Fibroblast of lung (primary cell): Measurements from ENCODE around the gene HPCAL1. TPM values are rescaled to one million over a fixed set of nuclear protein-coding genes. Genes with fewer than 3 reads are reported as not detected.
A peak's percentile ranks its signal among the peaks of the same experiment; 100 is the strongest.

Source experiments
- DNase-seq, 2 donors: peaks; one replicate each; pipeline versions ENCODE4 v3.0.0 to v3.0.0-alpha.2; 2010; ENCODE audit warnings: low read depth in 2 of 2
- H2AFZ ChIP-seq: 2 replicates; pipeline ENCODE4 v1.5.1; 2012; ENCODE audit warnings: low read length, control low read depth, inconsistent platforms
- H3K27ac ChIP-seq: 2 replicates; pipeline ENCODE4 v1.5.1; 2011; ENCODE audit warnings: low read length, control low read depth; ENCODE audit not compliant: insufficient read depth
- H3K27me3 ChIP-seq: 2 replicates; pipeline ENCODE4 v1.5.1; 2011; ENCODE audit warnings: mild to moderate bottlenecking, low read length; ENCODE audit not compliant: control insufficient read depth, insufficient read depth
- H3K36me3 ChIP-seq: 2 replicates; pipeline ENCODE4 v1.5.1; 2011; ENCODE audit warnings: low read length; ENCODE audit not compliant: control insufficient read depth, insufficient read depth
- H3K4me1 ChIP-seq: 2 replicates; pipeline ENCODE4 v1.5.1; 2011; ENCODE audit warnings: low read length; ENCODE audit not compliant: control insufficient read depth, insufficient read depth; ENCODE audit errors: extremely low read depth
- H3K4me2 ChIP-seq: 2 replicates; pipeline ENCODE4 v1.5.1; 2011; ENCODE audit warnings: low read length, control low read depth; ENCODE audit not compliant: insufficient read depth; ENCODE audit errors: extremely low read depth
- H3K4me3 ChIP-seq, 4 experiments: fragments of 200-600 bp in 1 of 4; sonication (generic) in 1 of 4; replicated peaks in 1 of 4; 2 replicates each; pipeline ENCODE4 v1.5.1; 2011 to 2016; ENCODE audit warnings: low read length in 4 of 4, low read depth in 3 of 4, mild to moderate bottlenecking in 3 of 4, control low read depth in 2 of 4, inconsistent platforms in 1 of 4, mixed read lengths in 1 of 4; ENCODE audit not compliant: insufficient read depth in 1 of 4; ENCODE audit errors: control extremely low read depth in 1 of 4
- H3K79me2 ChIP-seq: 2 replicates; pipeline ENCODE4 v1.5.1; 2012; ENCODE audit warnings: mild to moderate bottlenecking, low read length, inconsistent platforms; ENCODE audit not compliant: control insufficient read depth, insufficient read depth
- H3K9ac ChIP-seq: 2 replicates; pipeline ENCODE4 v1.5.1; 2011; ENCODE audit warnings: mild to moderate bottlenecking, low read length, control low read depth; ENCODE audit not compliant: insufficient read depth
- H3K9me3 ChIP-seq: 2 replicates; pipeline ENCODE4 v1.5.1; 2012; ENCODE audit warnings: low read depth, low read length; ENCODE audit not compliant: control insufficient read depth, insufficient read depth
- H4K20me1 ChIP-seq: 2 replicates; pipeline ENCODE4 v1.5.1; 2011; ENCODE audit warnings: low read length; ENCODE audit not compliant: control insufficient read depth, insufficient read depth; ENCODE audit errors: extremely low read depth
- CTCF ChIP-seq, 2 donors: IDR thresholded peaks in 1 of 2; conservative IDR thresholded peaks in 1 of 2; 1 replicate in 1 of 2; 2 replicates in 1 of 2; pipeline ENCODE4 v1.5.1; 2011 to 2012; ENCODE audit warnings: low read length in 2 of 2, control low read depth in 1 of 2, inconsistent platforms in 1 of 2, low read depth in 1 of 2, mild to moderate bottlenecking in 1 of 2
- EZH2 ChIP-seq: IDR thresholded peaks from 2 replicates; pipeline ENCODE4 v1.5.1; 2012; ENCODE audit warnings: low read length, control low read depth, mild to moderate bottlenecking; ENCODE audit errors: missing control alignments
- polyA plus RNA-seq, 2 donors: library from polyadenylated mRNA; depleted of rRNA in 1 of 2; stranded (reverse) in 1 of 2; unstranded in 1 of 2; fragments of >200 nt; gene quantifications; 2 replicates each; pipeline ENCODE4 v1.2.1, GENCODE V29; 2011 to 2012; ENCODE audit warnings: missing spikeins in 1 of 2
- total RNA-seq: library from RNA; depleted of rRNA; stranded (reverse); fragments of >200 nt; gene quantifications from 2 replicates; pipeline ENCODE4 v1.2.1, GENCODE V29; 2014

Gene HPCAL1
- total and polyA plus RNA-seq, 2 donors (not counting 1 experiment from before 2014, with no cell fraction given), result 11.4 to 34.5 TPM

- Histone ChIP-seq H4K20me1 (peaks cover 2% of the 10 kb centered on the region), H3K4me1 (peaks cover 4% of the 10 kb centered on the region), H3K27me3 (no peaks in the 10 kb centered on the region), H3K79me2 (peaks cover 27% of the 10 kb centered on the region), H3K36me3 (no peaks in the 10 kb centered on the region), H3K9me3 (no peaks in the 10 kb centered on the region), H3K4me2 (no peak overlapping the region), H3K4me3 (no peak overlapping the region), H3K9ac (no peak overlapping the region), H3K27ac (no peak overlapping the region), H2AFZ (no peak overlapping the region)
- TF ChIP-seq EZH2, result no peak
- no peak for TF ChIP-seq CTCF (conservative IDR thresholded peaks at IDR 0.05 in 1 of 2, IDR thresholded peaks at IDR 0.05 in 1 of 2; ENCODE audit: low read depth in 1 of 2, low read length in 2 of 2)
- DNase-seq, result peak in 1 of 2 donors; percentile 20
Measured at GRCh38 chr2:10449838-10450691, 147.4 kb downstream of the HPCAL1 start.

GRCh38 chr2:10451819-10452218 lies 149.1 kb downstream of the HPCAL1 start:
- no peak overlapping the region for H3K4me3 ChIP-seq
- H3K4me2 ChIP-seq, result peak overlapping the region; percentile 25
- no peak overlapping the region for H2AFZ ChIP-seq
- H3K36me3 ChIP-seq, result no peaks in the 10 kb centered on the region
- peaks cover under 1% of the 10 kb centered on the region for H4K20me1 ChIP-seq
- peaks cover 10% of the 10 kb centered on the region for H3K79me2 ChIP-seq
- TF ChIP-seq CTCF (conservative IDR thresholded peaks at IDR 0.05 in 1 of 2, IDR thresholded peaks at IDR 0.05 in 1 of 2; ENCODE audit: low read depth in 1 of 2, low read length in 2 of 2) (no peak), EZH2 (no peak)
- H3K9me3 ChIP-seq, result no peaks in the 10 kb centered on the region
- peak overlapping the region; percentile 43 for H3K27ac ChIP-seq
- DNase-seq, result no peak
- peaks cover 4% of the 10 kb centered on the region for H3K4me1 ChIP-seq
- H3K27me3 ChIP-seq, result no peaks in the 10 kb centered on the region
- H3K9ac ChIP-seq, result no peak overlapping the region

- no peak overlapping the region for H2AFZ ChIP-seq
- peak overlapping the region; percentile 43 for H3K27ac ChIP-seq
- H4K20me1 ChIP-seq, result no peaks in the 10 kb centered on the region
- DNase-seq, result peak; percentile 64 to 82
- TF ChIP-seq CTCF (conservative IDR thresholded peaks at IDR 0.05 in 1 of 2, IDR thresholded peaks at IDR 0.05 in 1 of 2; ENCODE audit: low read depth in 1 of 2, low read length in 2 of 2) (no peak), EZH2 (no peak)
- H3K27me3 ChIP-seq, result no peaks in the 10 kb centered on the region
- peak overlapping the region; percentile 25 for H3K4me2 ChIP-seq
- no peak overlapping the region for H3K4me3 ChIP-seq
- no peak overlapping the region for H3K9ac ChIP-seq
- H3K9me3 ChIP-seq, result no peaks in the 10 kb centered on the region
- H3K4me1 ChIP-seq, result peaks cover 4% of the 10 kb centered on the region
- H3K36me3 ChIP-seq, result no peaks in the 10 kb centered on the region
- H3K79me2 ChIP-seq, result peaks cover 5% of the 10 kb centered on the region
Measured at GRCh38 chr2:10452312-10452711, 149.6 kb downstream of the HPCAL1 start.
